ENCODE measurements around the gene IQCC. TPM values are rescaled to one million over a fixed set of nuclear protein-coding genes. Genes with fewer than 3 reads are reported as not detected.

The IQCC gene
- total RNA-seq, 2 experiments from 2014 or later: 6.1 to 6.3 TPM

Other genes starting within 250 kb of the IQCC start
- gene KHDRBS1, start 191.8 kb upstream of the IQCC start, total RNA-seq: 100 to 1,000 TPM; 194 to 197 TPM
- gene TMEM39B, start 132.7 kb upstream of the IQCC start, total RNA-seq: 10 to 100 TPM; 32.6 to 36.2 TPM
- gene KPNA6, start 97.6 kb upstream of the IQCC start, total RNA-seq: 10 to 100 TPM; 65.7 to 67.2 TPM
- gene TXLNA, start 26.0 kb upstream of the IQCC start, total RNA-seq: 10 to 100 TPM; 79.7 to 79.8 TPM
- gene CCDC28B, start 5.1 kb upstream of the IQCC start, total RNA-seq: 10 to 100 TPM; 71.4 to 72.8 TPM
- gene DCDC2B, start 3.4 kb downstream of the IQCC start, total RNA-seq: not detected
- 10 to 100 TPM; 10.6 TPM for gene TMEM234, start 16.7 kb downstream of the IQCC start, total RNA-seq
- 100 to 1,000 TPM; 194 to 196 TPM for gene EIF3I, start 16.7 kb downstream of the IQCC start, total RNA-seq
- gene FAM167B, start 41.6 kb downstream of the IQCC start, total RNA-seq: under 1 TPM; 0.78 to 0.90 TPM
- 100 to 1,000 TPM; 464 to 488 TPM for gene LCK, start 45.6 kb downstream of the IQCC start, total RNA-seq
- gene HDAC1, start 86.4 kb downstream of the IQCC start, total RNA-seq: 100 to 1,000 TPM; 219 to 227 TPM
- gene MARCKSL1, start 130.6 kb downstream of the IQCC start, total RNA-seq: 10 to 100 TPM; 23.1 to 26.1 TPM
- 1 to 10 TPM; 2.6 to 3.2 TPM for gene FAM229A, start 156.8 kb downstream of the IQCC start, total RNA-seq
- under 1 TPM in 1 of 2 experiments, not detected in 1; 0.21 TPM for gene TSSK3, start 156.9 kb downstream of the IQCC start, total RNA-seq
- gene BSDC1, start 188.8 kb downstream of the IQCC start, total RNA-seq: 10 to 100 TPM; 37.3 to 38.5 TPM